Embryonic facial prominence (tissue), 1 donor: ENCODE data around the gene DIP2B.
"Not testable (repeated sequence)": the region's sequence is repeated elsewhere in the genome, so short reads cannot be mapped to it uniquely, and the experiment has no call there.

Source experiments
- DNase-seq: peaks from one replicate; pipeline ENCODE4 v3.0.0-alpha.2; 2016; ENCODE audit errors: extremely low spot score

DIP2B gene

GRCh38 chr12:50765095-50765911 is 260.5 kb downstream of the DIP2B start:
- peak; percentile 22 for DNase-seq

- DNase-seq: no peak
These were observed 263.6 kb downstream of the DIP2B start for GRCh38 chr12:50768391-50768790.

DNA sequence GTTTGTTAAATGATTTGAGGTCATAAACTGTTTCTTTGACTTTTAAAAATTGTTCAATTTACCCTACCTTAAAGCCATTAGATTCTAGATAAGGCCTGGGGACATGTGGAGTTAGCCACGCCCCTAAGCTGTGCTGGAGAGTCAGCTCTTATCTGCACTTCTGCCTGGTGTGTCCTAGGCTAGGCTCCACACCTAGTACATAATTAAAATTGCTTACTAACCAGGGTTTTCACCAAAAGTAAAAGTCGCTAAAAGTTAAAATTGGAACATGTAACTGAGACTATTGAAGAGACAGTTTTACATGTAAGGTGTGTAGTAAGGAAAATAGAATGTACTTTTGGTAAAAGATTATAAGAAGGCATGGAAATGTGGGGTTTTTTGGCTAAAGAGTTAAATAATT is 264.0 kb downstream of the DIP2B start:
- not testable (repeated sequence) for DNase-seq

DNA sequence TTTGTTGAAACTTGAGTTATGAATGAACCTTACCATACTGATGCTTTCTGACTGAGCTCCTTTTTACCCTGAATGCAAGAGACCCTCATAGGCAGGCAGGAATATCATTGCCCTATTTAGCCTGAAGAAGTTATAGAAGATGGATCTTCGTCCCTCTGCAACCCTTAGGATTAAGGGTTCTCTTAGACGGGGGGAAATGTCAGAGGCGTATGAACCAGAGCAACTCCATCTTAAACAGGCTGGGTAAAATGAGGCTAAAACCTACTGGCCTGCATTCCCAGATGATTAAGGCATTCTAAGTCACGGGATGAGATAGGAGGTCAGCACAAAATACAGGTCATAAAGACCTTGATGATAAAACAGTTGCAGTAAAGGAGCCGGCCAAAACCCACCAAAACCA is 266.6 kb downstream of the DIP2B start:
- no peak for DNase-seq

GRCh38 chr12:50772470-50772869 is 267.7 kb downstream of the DIP2B start:
- no peak for DNase-seq

DNA sequence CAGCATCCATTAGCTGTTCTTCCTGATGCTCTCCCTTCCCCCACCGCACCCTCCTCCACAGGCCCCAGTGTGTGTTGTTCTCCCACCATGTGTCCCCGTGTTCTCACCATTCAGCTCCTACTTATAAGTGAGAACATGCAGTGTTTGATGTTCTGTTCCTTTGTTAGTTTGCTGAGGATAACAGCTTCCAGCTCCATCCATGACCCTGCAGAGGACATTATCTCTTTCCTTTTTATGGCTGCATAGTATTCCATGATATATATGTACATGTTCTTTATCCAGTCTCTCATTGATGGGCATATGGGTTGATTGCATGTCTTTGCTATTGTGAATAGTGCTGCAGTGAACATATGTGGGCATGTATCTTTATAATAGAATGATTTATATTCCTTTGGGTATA is 268.1 kb downstream of the DIP2B start:
- no peak for DNase-seq

DNA sequence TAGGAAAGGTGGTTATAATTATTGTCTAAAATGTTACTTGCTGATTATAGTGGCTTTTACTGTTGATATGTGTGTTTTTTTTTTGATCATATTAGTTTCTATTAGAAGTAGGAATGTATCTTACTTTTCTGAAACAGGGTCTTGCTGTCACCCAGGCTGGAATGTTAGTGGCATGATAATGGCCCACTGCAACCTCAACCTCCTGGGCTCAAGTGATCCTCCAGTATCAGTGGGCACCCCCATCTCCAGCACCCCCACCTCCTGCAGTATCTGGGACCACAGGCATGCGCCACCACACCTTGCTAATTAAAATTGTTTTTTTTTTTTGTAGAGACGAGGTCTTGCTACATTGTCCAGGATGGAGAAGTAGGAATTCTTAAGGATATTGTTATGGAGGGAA is 270.5 kb downstream of the DIP2B start:
- DNase-seq: no peak

DNA sequence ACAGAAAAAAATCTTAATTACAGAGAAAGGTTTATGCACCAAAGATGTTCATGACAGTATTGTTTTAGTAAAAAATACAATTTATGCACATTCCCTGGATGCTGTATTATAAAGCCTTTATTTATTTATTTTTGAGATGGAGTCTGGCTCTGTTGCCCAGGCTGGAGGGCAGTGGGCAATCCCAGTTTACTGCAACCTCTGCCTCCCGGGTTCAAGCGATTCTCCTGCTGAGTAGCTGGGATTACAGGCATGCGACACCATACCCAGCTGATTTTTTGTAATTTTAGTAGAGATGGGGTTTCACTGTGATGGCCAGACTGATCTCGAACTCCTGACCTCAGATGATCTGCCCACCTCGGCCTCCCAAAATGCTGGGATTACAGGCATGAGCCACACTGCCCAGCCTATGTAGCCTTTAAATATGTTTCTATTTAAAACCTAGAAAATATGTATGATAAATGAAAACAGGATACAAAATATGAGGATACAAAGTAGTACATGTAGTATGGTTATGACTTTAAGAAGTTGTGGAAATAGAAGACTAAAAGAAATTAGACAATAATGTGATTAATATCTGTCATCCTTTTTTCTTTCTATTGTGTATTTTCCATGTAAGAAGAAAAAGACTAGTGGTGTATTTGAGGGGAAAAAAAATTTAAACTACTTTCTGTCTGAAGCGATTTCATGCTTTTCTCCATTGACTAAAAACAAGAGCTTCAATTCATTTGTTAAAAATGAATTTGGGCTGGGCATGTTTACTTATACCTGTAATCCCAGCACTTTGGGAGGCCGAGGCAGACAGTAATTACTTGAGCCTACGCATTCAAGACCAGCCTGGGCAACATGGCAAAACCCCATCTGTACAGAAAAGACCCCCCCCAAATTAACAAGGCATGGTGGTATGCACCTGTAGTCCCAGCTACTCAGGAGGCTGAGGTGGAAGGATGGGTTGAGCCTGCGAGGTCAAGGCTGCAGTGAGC is 272.3 kb downstream of the DIP2B start:
- no peak for DNase-seq

- no peak for DNase-seq
These were observed 274.1 kb downstream of the DIP2B start for GRCh38 chr12:50778663-50779590.

DNA sequence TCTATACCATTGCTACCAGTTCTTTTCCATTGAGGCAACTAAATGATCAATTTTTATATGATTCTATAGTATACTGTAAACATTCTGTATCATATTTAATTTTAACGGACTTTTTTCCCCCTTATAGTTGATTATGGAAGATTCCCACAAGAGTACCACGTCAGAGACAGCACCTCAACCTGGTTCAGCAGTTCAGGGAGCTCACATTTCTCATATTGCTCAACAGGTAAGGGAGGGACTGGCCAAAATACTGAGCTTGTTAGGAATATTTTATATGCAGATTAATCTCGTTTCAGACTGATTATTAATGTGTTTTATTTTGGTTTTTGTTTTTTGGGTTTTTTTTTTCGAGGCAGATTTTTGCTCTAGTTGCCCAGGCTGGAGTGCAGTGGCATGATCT is 275.2 kb downstream of the DIP2B start:
- DNase-seq: no peak

GRCh38 chr12:50784501-50784900 is 279.7 kb downstream of the DIP2B start:
- no peak for DNase-seq

DNA sequence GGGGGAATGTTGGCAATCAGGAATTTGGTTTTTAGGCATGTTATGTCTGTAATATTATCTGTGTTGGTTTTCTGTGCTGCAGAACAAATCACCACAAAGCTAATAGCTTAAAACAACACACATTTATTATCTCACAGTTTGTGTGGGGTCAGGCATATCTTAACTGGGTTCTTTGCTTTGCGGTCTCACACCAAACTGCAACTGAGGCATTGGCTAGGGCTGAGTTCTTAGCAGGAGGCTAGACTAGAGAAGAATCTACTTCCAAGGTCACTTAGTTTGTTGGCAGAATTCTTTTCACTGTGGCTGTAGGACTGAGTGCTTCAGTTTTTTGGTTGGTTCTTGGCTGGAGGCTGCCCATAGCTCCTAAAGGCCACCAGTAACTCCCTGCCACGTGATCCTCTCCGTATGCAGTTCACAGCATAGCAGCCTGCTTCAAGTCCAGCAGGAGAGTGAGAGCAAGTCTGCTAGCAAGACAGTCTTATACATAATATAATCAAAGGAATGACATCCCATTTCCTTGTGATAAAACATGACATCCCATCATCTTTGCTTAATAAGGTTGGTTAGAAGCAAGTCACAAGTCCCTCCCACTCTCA is 280.7 kb downstream of the DIP2B start:
- no peak for DNase-seq

DNA sequence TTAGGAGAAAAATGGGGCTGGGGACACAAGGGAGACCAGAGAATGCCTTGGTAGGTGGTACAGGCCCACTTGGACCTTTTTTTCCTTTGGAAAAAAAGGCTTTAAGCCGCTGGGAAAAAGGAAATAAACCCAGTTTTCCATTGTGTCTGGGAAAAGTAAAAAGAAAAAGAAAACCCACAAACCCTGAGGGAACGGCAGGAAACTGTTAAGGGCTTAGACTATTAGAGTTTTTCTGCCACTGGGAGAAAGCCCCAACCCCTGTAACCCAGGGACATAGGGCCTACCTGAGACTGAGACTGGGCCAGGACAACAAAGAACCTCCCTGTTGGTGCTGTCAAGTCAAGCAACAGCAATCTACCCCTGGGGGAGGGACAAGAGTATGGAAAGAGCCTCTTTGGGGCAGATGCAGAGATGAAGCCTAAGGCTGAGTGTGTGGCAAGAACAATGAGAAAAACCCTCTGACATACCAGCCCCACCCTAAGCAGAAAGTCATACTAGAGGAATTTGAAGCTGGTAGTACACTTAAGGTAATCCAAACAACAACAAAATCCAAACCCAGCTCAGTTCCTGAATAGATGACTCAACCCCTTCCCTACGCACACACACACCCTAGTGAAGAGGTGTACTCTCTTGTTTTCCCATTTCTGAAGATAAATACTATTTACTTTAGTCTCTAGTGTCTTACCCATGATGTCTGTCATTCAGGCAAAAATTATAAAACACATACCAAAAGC is 281.9 kb downstream of the DIP2B start:
- DNase-seq: no peak

DNA sequence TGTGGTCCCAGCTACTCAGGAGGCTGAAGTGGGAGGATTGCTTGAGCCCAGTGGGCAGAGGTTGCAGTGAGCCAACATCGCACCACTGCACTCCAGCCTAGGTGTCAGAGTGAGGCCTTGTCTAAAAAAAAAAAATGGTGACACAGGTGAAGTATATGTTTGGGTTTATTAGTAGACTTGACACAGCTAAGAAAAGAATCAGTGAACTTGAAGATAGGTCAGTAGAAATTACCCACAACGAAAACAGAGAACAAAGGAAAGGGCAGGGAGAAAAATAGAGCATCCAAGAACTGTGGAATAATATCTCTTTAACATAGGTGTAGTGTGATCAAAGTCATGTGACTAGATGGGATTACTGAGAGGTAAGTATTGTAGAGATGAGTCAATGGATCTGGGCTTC is 282.8 kb downstream of the DIP2B start:
- no peak for DNase-seq

DNA sequence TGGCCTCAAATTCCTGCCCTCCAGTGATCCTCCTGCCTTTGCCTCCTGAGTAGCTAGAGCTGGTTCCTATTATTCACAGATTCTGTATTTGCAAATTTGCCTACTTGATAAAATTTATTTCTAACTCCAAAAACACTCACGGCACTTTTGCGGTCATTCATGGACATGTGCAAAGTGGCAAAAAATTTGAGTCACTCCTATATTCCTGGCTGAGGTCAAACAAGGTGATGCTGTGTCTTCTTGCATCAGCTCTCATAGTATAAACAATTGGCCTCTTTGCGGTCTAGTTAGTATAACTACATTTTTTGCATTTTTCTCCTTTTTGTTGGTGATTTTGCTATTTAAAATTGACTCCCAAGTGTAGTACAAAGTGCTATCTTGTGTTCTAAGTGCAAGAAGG is 283.8 kb downstream of the DIP2B start:
- DNase-seq: no peak

GRCh38 chr12:50790081-50790480 is 285.3 kb downstream of the DIP2B start:
- DNase-seq: no peak
